GM12875 (cell line): ENCODE results near the gene ZKSCAN2.

Experiments used
- H3K4me3 ChIP-seq: one replicate; pipeline ENCODE4 v1.5.1; 2011; ENCODE audit warnings: low read depth, low read length, control low read depth
- TF ChIP-seq, protein P1 (sequence below): IDR thresholded peaks from 2 replicates; pipeline ENCODE4 v1.5.1; 2011; ENCODE audit warnings: low read depth, mild to moderate bottlenecking, control low read depth, inconsistent platforms, low read length, moderate library complexity, borderline replicate concordance; ENCODE audit not compliant: insufficient read depth

ZKSCAN2 gene

DNA sequence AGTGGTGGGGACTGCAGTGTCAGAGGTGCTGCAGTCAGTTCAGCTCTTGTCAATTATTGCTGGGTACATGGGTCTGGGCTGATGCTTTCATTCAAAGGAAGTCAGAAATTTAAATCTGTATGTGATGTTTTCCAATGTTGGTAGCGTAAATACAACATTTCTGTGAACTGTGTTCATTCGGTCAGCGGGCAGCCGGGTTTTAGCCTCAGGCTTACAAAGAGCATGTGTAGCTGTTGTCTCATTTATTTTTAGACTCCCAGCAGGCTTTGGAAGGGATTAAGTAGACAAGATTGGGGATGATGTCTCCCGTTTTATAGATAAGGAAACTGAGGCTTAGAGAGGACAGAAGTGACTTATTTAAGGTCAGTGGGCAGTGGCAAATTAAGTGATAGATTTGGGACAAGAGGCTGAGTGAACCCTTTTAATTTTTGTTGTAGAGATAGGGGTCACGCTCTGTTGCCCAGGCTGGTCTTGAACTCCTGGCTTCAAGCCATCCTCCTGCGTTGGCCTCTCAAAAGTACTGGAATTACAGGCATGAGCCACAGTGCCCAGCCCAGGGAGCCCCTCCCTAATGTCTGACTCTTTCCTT lies 32.8 kb downstream of the ZKSCAN2 start:
- TF ChIP-seq, protein P1, sequence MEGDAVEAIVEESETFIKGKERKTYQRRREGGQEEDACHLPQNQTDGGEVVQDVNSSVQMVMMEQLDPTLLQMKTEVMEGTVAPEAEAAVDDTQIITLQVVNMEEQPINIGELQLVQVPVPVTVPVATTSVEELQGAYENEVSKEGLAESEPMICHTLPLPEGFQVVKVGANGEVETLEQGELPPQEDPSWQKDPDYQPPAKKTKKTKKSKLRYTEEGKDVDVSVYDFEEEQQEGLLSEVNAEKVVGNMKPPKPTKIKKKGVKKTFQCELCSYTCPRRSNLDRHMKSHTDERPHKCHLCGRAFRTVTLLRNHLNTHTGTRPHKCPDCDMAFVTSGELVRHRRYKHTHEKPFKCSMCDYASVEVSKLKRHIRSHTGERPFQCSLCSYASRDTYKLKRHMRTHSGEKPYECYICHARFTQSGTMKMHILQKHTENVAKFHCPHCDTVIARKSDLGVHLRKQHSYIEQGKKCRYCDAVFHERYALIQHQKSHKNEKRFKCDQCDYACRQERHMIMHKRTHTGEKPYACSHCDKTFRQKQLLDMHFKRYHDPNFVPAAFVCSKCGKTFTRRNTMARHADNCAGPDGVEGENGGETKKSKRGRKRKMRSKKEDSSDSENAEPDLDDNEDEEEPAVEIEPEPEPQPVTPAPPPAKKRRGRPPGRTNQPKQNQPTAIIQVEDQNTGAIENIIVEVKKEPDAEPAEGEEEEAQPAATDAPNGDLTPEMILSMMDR: no peak
- no peak overlapping the region for H3K4me3 ChIP-seq

DNA sequence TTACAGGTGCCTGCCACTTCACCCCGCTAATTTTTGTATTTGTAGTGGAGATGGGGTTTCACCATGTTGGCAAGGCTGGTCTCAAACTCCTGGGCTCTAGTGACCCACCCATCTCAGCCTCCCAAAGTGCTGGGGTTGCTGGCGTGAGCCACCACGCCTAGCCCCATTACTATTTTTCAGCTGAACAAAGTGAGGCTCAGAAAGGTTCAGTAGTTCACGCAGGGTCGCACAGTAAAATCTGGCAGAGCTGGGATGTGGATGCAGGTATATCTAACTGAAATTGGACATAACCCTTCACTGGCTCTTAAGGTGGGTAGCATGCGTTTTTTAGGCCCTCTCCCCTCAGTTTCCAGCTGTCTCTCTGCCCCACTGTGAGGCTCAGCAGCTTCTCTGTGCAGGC lies 33.7 kb downstream of the ZKSCAN2 start:
- TF ChIP-seq, protein P1: no peak

GRCh38 chr16:25222959-25223358 lies 34.7 kb downstream of the ZKSCAN2 start:
- TF ChIP-seq, protein P1: no peak
- no peak overlapping the region for H3K4me3 ChIP-seq

More for the DNA sequence above, 33.7 kb downstream of the ZKSCAN2 start:
- H3K4me3 ChIP-seq: no peak overlapping the region

DNA sequence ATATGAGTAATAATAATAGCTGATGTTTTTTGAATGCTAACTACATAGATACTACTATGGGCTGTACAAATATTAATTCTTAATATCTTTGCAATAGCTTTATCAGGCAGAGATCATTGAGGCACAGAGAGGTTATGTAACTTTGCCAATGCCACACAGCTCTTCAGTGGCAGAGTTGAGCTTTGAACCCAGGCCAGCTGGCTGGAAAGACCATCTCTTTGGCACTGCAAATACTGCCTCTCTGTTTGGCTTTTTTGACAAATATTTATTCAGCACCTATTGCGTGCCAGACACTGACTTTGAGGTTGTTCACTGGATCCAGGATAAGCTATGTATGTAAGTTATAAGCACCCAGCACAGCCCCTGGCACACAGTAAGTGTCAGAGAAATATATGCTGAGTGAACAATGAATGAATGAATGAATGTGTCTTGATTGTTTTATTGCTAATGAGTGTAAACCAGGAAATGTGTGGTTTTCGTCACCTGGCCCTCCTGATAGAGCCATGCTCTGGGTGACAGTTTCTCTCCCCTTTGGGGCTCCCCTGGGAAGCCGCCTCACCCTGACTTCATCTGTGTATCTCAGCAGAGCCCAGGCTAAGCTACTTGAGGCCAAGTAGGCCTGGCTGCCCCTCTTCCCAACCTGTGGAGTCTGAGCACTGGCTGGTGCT lies 38.4 kb downstream of the ZKSCAN2 start:
- no peak overlapping the region for H3K4me3 ChIP-seq
- TF ChIP-seq, protein P1: no peak

DNA sequence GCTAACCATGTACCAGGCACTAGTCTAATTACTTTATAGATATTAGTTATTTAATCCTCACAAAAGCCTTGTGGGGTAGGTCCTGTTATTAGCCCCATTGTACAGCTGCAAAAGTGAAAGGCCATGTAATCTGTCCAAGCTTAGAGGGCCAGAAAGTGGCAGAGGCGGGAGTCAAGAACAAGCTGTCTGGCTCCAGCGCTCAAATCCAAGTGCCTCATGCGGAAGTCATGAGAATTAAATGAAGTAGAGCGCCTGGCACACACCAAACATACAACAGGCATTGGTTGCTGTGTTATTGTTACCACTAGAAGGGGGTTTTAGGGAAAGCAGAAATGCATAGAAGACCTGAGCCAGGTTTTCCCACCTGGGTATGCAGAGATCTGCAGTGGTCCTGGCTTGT lies 39.7 kb downstream of the ZKSCAN2 start:
- TF ChIP-seq, protein P1: no peak

GRCh38 chr16:25217112-25217511 lies 40.5 kb downstream of the ZKSCAN2 start:
- H3K4me3 ChIP-seq: no peak overlapping the region
- TF ChIP-seq, protein P1: no peak

More for the DNA sequence above, 39.7 kb downstream of the ZKSCAN2 start:
- no peak overlapping the region for H3K4me3 ChIP-seq
